ENCODE data around the gene MAP2. TPM values are rescaled to one million over a fixed set of nuclear protein-coding genes. Genes with fewer than 3 reads are reported as not detected.

Gene MAP2
- total RNA-seq, 2 donors from 2014 or later: 18.8 to 30.7 TPM

GRCh38 chr2:209661286-209661894 lies 237.5 kb downstream of the MAP2 start:
- H3K9me3 ChIP-seq: no peaks in the 10 kb centered on the region
- intact Hi-C loops (cut with DNase I): no loop called here
- H3K4me3 ChIP-seq: no peak overlapping the region
- H3K36me3 ChIP-seq: no peaks in the 10 kb centered on the region
- TF ChIP-seq CTCF (IDR thresholded peaks at IDR 0.05): no peak
- no peak for TF ChIP-seq POLR2A (IDR thresholded peaks at IDR 0.05)
- no peak for TF ChIP-seq POLR2AphosphoS5 (IDR thresholded peaks at IDR 0.05)
- no peaks in the 10 kb centered on the region for H3K4me1 ChIP-seq (replicated peaks)
- 64% methylated on average over 9 of the region's 9 CpGs for WGBS
- DNase-seq (ENCODE audit: low spot score): no peak
- H3K27me3 ChIP-seq (replicated peaks; ENCODE audit: insufficient read depth): no peaks in the 10 kb centered on the region
- H3K27ac ChIP-seq: no peak overlapping the region

GRCh38 chr2:209662021-209662420 lies 238.2 kb downstream of the MAP2 start:
- H3K27ac ChIP-seq: no peak overlapping the region
- TF ChIP-seq POLR2A (IDR thresholded peaks at IDR 0.05) (no peak), CTCF (IDR thresholded peaks at IDR 0.05) (no peak), POLR2AphosphoS5 (IDR thresholded peaks at IDR 0.05) (no peak)
- H3K36me3 ChIP-seq: no peaks in the 10 kb centered on the region
- H3K9me3 ChIP-seq: no peaks in the 10 kb centered on the region
- H3K4me3 ChIP-seq: no peak overlapping the region
- intact Hi-C loops (cut with DNase I): no loop called here
- no peak for DNase-seq (ENCODE audit: low spot score)
- 89% methylated on average over 7 of the region's 7 CpGs for WGBS
- H3K4me1 ChIP-seq (replicated peaks): no peaks in the 10 kb centered on the region
- no peaks in the 10 kb centered on the region for H3K27me3 ChIP-seq (replicated peaks; ENCODE audit: insufficient read depth)

GRCh38 chr2:209663139-209663538 lies 239.3 kb downstream of the MAP2 start:
- no peak overlapping the region for H3K27ac ChIP-seq
- no peak for TF ChIP-seq CTCF (IDR thresholded peaks at IDR 0.05)
- no peak overlapping the region for H3K4me3 ChIP-seq
- intact Hi-C loops (cut with DNase I): no loop called here
- DNase-seq (ENCODE audit: low spot score): no peak
- no peaks in the 10 kb centered on the region for H3K27me3 ChIP-seq (replicated peaks; ENCODE audit: insufficient read depth)
- no peaks in the 10 kb centered on the region for H3K4me1 ChIP-seq (replicated peaks)
- H3K36me3 ChIP-seq: no peaks in the 10 kb centered on the region
- H3K9me3 ChIP-seq: no peaks in the 10 kb centered on the region
- 15% methylated on average over 5 of the region's 5 CpGs for WGBS

- no peak overlapping the region for H3K27ac ChIP-seq
- H3K4me3 ChIP-seq: no peak overlapping the region
- H3K9me3 ChIP-seq: no peaks in the 10 kb centered on the region
- no peak for DNase-seq (ENCODE audit: low spot score)
- no peaks in the 10 kb centered on the region for H3K4me1 ChIP-seq (replicated peaks)
- TF ChIP-seq POLR2A (IDR thresholded peaks at IDR 0.05): no peak
- TF ChIP-seq CTCF (IDR thresholded peaks at IDR 0.05): no peak
- TF ChIP-seq POLR2AphosphoS5 (IDR thresholded peaks at IDR 0.05): no peak
- intact Hi-C loops (cut with DNase I): no loop called here
- no peaks in the 10 kb centered on the region for H3K27me3 ChIP-seq (replicated peaks; ENCODE audit: insufficient read depth)
- H3K36me3 ChIP-seq: no peaks in the 10 kb centered on the region
- 86% methylated on average over 4 of the region's 4 CpGs for WGBS
Measured at GRCh38 chr2:209663656-209664055, 239.8 kb downstream of the MAP2 start.

- no peak for DNase-seq (ENCODE audit: low spot score)
- H3K9me3 ChIP-seq: no peaks in the 10 kb centered on the region
- H3K27me3 ChIP-seq (replicated peaks; ENCODE audit: insufficient read depth): no peaks in the 10 kb centered on the region
- H3K36me3 ChIP-seq: no peaks in the 10 kb centered on the region
- intact Hi-C loops (cut with DNase I): no loop called here
- H3K4me3 ChIP-seq: no peak overlapping the region
- no peaks in the 10 kb centered on the region for H3K4me1 ChIP-seq (replicated peaks)
- no peak overlapping the region for H3K27ac ChIP-seq
- TF ChIP-seq CTCF (IDR thresholded peaks at IDR 0.05) (no peak), POLR2A (IDR thresholded peaks at IDR 0.05) (no peak), POLR2AphosphoS5 (IDR thresholded peaks at IDR 0.05) (no peak)
- 82% methylated on average over 1 of the region's 1 CpG for WGBS
Measured at GRCh38 chr2:209666296-209666695, 242.4 kb downstream of the MAP2 start.
